Measurements from ENCODE around the gene SPRY4.

- TF ChIP-seq EZH2 (IDR thresholded peaks at IDR 0.05; ENCODE audit: borderline replicate concordance, low read depth, low read length, poor library complexity, severe bottlenecking), result no peak
- no peak for TF ChIP-seq CTCF (conservative IDR thresholded peaks at IDR 0.05; ENCODE audit: low read depth, low read length)
Observed at GRCh38 chr5:142290577-142291299, 34.1 kb downstream of the SPRY4 start.
